Testis (tissue), 3 donors: ENCODE measurements around the gene PSMB7. TPM values are rescaled to one million over a fixed set of nuclear protein-coding genes. Genes with fewer than 3 reads are reported as not detected.

Experiments used
- DNase-seq: peaks from one replicate; pipeline ENCODE4 v3.0.0-alpha.2; 2019
- H3K27ac ChIP-seq, 2 donors: fragments of 200-600 bp; sonication (generic); one replicate each; pipeline ENCODE4 v1.5.1; 2019
- H3K27me3 ChIP-seq: fragments of 200-600 bp; sonication (generic); one replicate; pipeline ENCODE4 v1.5.1; 2019
- H3K36me3 ChIP-seq: fragments of 200-600 bp; sonication (generic); one replicate; pipeline ENCODE4 v1.5.1; 2017; ENCODE audit warnings: low read depth; ENCODE audit errors: missing control alignments
- H3K4me1 ChIP-seq: fragments of 200-600 bp; sonication (generic); one replicate; pipeline ENCODE4 v1.5.1; 2019
- H3K4me3 ChIP-seq, 2 donors: fragments of 200-600 bp; sonication (generic); one replicate each; pipeline ENCODE4 v1.5.1; 2017 to 2019
- H3K9me3 ChIP-seq: fragments of 200-600 bp; sonication (generic); one replicate; pipeline ENCODE4 v1.5.1; 2017
- CTCF ChIP-seq, 3 experiments: fragments of 450-650 bp in 2 of 3; fragments of 200-600 bp in 1 of 3; sonication (generic) in 1 of 3; IDR thresholded peaks; one replicate each; pipeline ENCODE4 v1.5.1; 2016 to 2019; ENCODE audit warnings: antibody characterized with exemption in 3 of 3, mild to moderate bottlenecking in 2 of 3, moderate library complexity in 1 of 3
- POLR2A ChIP-seq: fragments of 450-650 bp; IDR thresholded peaks from one replicate; pipeline ENCODE4 v1.6.1; 2017; ENCODE audit warnings: antibody characterized with exemption, mild to moderate bottlenecking, moderate library complexity
- WGBS, 2 donors: methylation state at CpG; one replicate each; pipeline ENCODE4 v1.1.5; 2018; 5-methylcytosine and 5-hydroxymethylcytosine counted together
- intact Hi-C: fragments of 100-400 bp; cut with DNase I; formaldehyde crosslinking; loops from one replicate; pipeline ENCODE4 v1.15.1; 2023; ENCODE audit warnings: low total_unique reads
- polyA plus RNA-seq: library from polyadenylated mRNA; stranded (reverse); fragments of 350-450 nt; fragmentation: Illumina TruSeq; extraction: RNeasy Lipid Tissue Mini Kit (QIAGEN cat#74804); gene quantifications from one replicate; pipeline ENCODE4 v1.2.3, GENCODE V29; 2014; ENCODE audit warnings: low read depth, low replicate concordance; ENCODE audit not compliant: insufficient read depth
- total RNA-seq, 2 donors: library from RNA; depleted of rRNA; stranded (reverse); fragments of >200 nt; gene quantifications; one replicate each; pipeline ENCODE4 v1.2.3, GENCODE V29; 2016

The PSMB7 gene
- total and polyA plus RNA-seq, 3 donors from 2014 or later = 156 to 310 (median 188) TPM

- Histone ChIP-seq H3K9me3 (no peaks in the 10 kb centered on the region), H3K27me3 (no peaks in the 10 kb centered on the region), H3K4me1 (no peaks in the 10 kb centered on the region), H3K4me3 (no peak overlapping the region), H3K36me3 (no peaks in the 10 kb centered on the region), H3K27ac (no peak overlapping the region)
- TF ChIP-seq CTCF (IDR thresholded peaks at IDR 0.05) (no peak), POLR2A (no peak)
- 78 to 90% methylated on average over 1 of the region's 1 CpG for WGBS, 2 donors
- intact Hi-C loops = no loop called here
- no peak for DNase-seq
These were observed 38.9 kb downstream of the PSMB7 start for GRCh38 chr9:124376329-124376728.

GRCh38 chr9:124375726-124376125 is 39.5 kb downstream of the PSMB7 start:
- no peak for TF ChIP-seq CTCF (IDR thresholded peaks at IDR 0.05)
- no peak for TF ChIP-seq POLR2A
- H3K27ac ChIP-seq = no peak overlapping the region
- DNase-seq = no peak
- H3K4me3 ChIP-seq = no peak overlapping the region
- WGBS, 2 donors = 92 to 93% methylated on average over 9 of the region's 9 CpGs
- intact Hi-C loops = no loop called here
- no peaks in the 10 kb centered on the region for H3K4me1 ChIP-seq
- H3K27me3 ChIP-seq = no peaks in the 10 kb centered on the region
- no peaks in the 10 kb centered on the region for H3K9me3 ChIP-seq
- no peaks in the 10 kb centered on the region for H3K36me3 ChIP-seq

GRCh38 chr9:124373851-124374250 is 41.4 kb downstream of the PSMB7 start:
- DNase-seq = no peak
- Histone ChIP-seq H3K4me1 (no peaks in the 10 kb centered on the region), H3K36me3 (no peaks in the 10 kb centered on the region), H3K9me3 (no peaks in the 10 kb centered on the region), H3K27me3 (no peaks in the 10 kb centered on the region), H3K27ac (no peak overlapping the region), H3K4me3 (no peak overlapping the region)
- no peak for TF ChIP-seq POLR2A
- no peak for TF ChIP-seq CTCF (IDR thresholded peaks at IDR 0.05)
- intact Hi-C loops = no loop called here
- 97 to 100% methylated on average over 1 of the region's 1 CpG for WGBS, 2 donors

GRCh38 chr9:124373386-124373785 is 41.9 kb downstream of the PSMB7 start:
- H3K4me1 ChIP-seq = no peaks in the 10 kb centered on the region
- H3K27me3 ChIP-seq = no peaks in the 10 kb centered on the region
- 83 to 93% methylated on average over 4 of the region's 4 CpGs for WGBS, 2 donors

More at GRCh38 chr9:124373386-124373785, 41.9 kb downstream of the PSMB7 start:
- no peak overlapping the region for H3K4me3 ChIP-seq
- DNase-seq = no peak
- no peaks in the 10 kb centered on the region for H3K36me3 ChIP-seq
- no peaks in the 10 kb centered on the region for H3K9me3 ChIP-seq
- TF ChIP-seq POLR2A (no peak), CTCF (IDR thresholded peaks at IDR 0.05) (no peak)
- no peak overlapping the region for H3K27ac ChIP-seq
- intact Hi-C loops = no loop called here
